OCI-LY1 (cell line): ENCODE data around the gene LCE5A.

Experiments
- H2AFZ ChIP-seq: fragments of 200-600 bp; sonication (generic), shearing (Covaris generic); 2 replicates; pipeline ENCODE4 v1.6.0; 2014; ENCODE audit warnings: antibody characterized with exemption, mild to moderate bottlenecking, low read length
- H3F3A ChIP-seq: fragments of 200-600 bp; sonication (generic), shearing (Covaris generic); 2 replicates; pipeline ENCODE4 v1.6.0; 2014; ENCODE audit warnings: mild to moderate bottlenecking, antibody characterized with exemption, low read length, moderate library complexity; ENCODE audit not compliant: insufficient read depth
- H3K27ac ChIP-seq: fragments of 200-600 bp; sonication (generic); 2 replicates; pipeline ENCODE4 v1.5.1; 2014; ENCODE audit warnings: low read length, mixed run types, mild to moderate bottlenecking, low read depth; ENCODE audit not compliant: poor library complexity, severe bottlenecking
- H3K27me3 ChIP-seq: fragments of 200-600 bp; sonication (generic); 2 replicates; pipeline ENCODE4 v1.6.0; 2014; ENCODE audit warnings: antibody characterized with exemption, mild to moderate bottlenecking, low read length, moderate library complexity; ENCODE audit not compliant: insufficient read depth
- H3K36me3 ChIP-seq: fragments of 200-600 bp; sonication (generic); 2 replicates; pipeline ENCODE4 v1.6.1; 2014; ENCODE audit warnings: mild to moderate bottlenecking, antibody characterized with exemption, low read length, moderate library complexity, mixed read lengths; ENCODE audit not compliant: insufficient read depth
- H3K4me1 ChIP-seq: fragments of 200-600 bp; sonication (generic); 2 replicates; pipeline ENCODE4 v1.5.1; 2014; ENCODE audit warnings: mild to moderate bottlenecking, low read length, moderate library complexity; ENCODE audit not compliant: insufficient read depth, severe bottlenecking
- H3K4me2 ChIP-seq: fragments of 200-600 bp; sonication (generic), shearing (Covaris generic); 2 replicates; pipeline ENCODE4 v1.6.1; 2014; ENCODE audit warnings: low read length
- H3K4me3 ChIP-seq: fragments of 200-600 bp; sonication (generic); 2 replicates; pipeline ENCODE4 v1.5.1; 2014; ENCODE audit warnings: low read length, low read depth, mild to moderate bottlenecking, mixed read lengths; ENCODE audit not compliant: poor library complexity, severe bottlenecking
- H3K79me2 ChIP-seq: fragments of 200-600 bp; shearing (Covaris generic); 2 replicates; pipeline ENCODE4 v1.6.1; 2016; ENCODE audit warnings: mixed run types, low read length, mixed read lengths; ENCODE audit not compliant: insufficient read depth
- H3K9ac ChIP-seq: fragments of 200-600 bp; sonication (generic), shearing (Covaris generic); 2 replicates; pipeline ENCODE4 v1.6.1; 2014; ENCODE audit warnings: mild to moderate bottlenecking, low read length, mixed read lengths
- H3K9me2 ChIP-seq: fragments of 200-600 bp; sonication (generic), shearing (Covaris generic); 2 replicates; pipeline ENCODE4 v1.6.1; 2014; ENCODE audit warnings: low read depth, mild to moderate bottlenecking, low read length, mixed read lengths
- H3K9me3 ChIP-seq: fragments of 200-600 bp; shearing (Covaris generic); 2 replicates; pipeline ENCODE4 v1.6.1; 2014; ENCODE audit warnings: low read length, mixed read lengths
- H4K20me1 ChIP-seq: fragments of 200-600 bp; sonication (generic), shearing (Covaris generic); 2 replicates; pipeline ENCODE4 v1.6.0; 2016; ENCODE audit warnings: mild to moderate bottlenecking, low read length; ENCODE audit not compliant: insufficient read depth
- EZH2 ChIP-seq: fragments of 200-600 bp; sonication (generic), shearing (Covaris generic); IDR thresholded peaks from 2 replicates; pipeline ENCODE4 v1.8.0; 2017; ENCODE audit warnings: borderline replicate concordance, mixed run types, mild to moderate bottlenecking, antibody characterized with exemption, low read length, moderate library complexity, mixed read lengths
- TF ChIP-seq, protein P1 (sequence below): fragments of 200-600 bp; sonication (generic), shearing (Covaris generic); IDR thresholded peaks from 2 replicates; pipeline ENCODE4 v1.5.1; 2017; ENCODE audit warnings: mild to moderate bottlenecking, antibody characterized with exemption, low read length, moderate library complexity, mixed read lengths

Gene LCE5A, protein sequence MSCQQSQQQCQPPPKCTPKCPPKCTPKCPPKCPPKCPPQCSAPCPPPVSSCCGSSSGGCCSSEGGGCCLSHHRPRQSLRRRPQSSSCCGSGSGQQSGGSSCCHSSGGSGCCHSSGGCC

DNA sequence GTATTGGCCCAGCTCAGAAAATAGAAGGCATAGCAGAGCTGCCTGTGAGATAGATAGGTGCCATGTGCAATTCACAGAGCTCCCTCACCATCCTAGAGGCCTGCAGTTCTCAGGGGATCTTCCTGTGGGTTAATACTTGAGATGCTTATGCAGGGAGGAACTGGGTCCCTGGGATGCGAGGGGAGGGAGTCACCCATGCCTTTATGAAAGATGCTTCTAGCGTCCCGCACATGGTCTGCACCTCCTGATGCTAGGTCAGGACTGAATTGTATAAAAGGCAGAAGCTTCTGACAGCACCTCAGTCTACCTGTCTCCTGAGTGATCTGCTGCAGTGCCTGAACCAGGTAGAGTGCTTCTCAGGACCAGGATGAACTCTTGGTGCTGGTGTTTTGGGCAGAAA is at the start of gene LCE5A:
Gene LCE5A (plus strand): TSS at position 301 of the 400 bp plus-strand sequence. CDS start 732 bp downstream, outside the sequence.
- H3K36me3 ChIP-seq = no peaks in the 10 kb centered on the region
- no peak within 1 kb of the TSS for H3K9ac ChIP-seq
- no peak within 1 kb of the TSS for H3K4me2 ChIP-seq
- no peaks in the 10 kb centered on the region for H4K20me1 ChIP-seq
- no peaks in the 10 kb centered on the region for H3K79me2 ChIP-seq
- H3K9me3 ChIP-seq = no peaks in the 10 kb centered on the region
- TF ChIP-seq, protein P1, sequence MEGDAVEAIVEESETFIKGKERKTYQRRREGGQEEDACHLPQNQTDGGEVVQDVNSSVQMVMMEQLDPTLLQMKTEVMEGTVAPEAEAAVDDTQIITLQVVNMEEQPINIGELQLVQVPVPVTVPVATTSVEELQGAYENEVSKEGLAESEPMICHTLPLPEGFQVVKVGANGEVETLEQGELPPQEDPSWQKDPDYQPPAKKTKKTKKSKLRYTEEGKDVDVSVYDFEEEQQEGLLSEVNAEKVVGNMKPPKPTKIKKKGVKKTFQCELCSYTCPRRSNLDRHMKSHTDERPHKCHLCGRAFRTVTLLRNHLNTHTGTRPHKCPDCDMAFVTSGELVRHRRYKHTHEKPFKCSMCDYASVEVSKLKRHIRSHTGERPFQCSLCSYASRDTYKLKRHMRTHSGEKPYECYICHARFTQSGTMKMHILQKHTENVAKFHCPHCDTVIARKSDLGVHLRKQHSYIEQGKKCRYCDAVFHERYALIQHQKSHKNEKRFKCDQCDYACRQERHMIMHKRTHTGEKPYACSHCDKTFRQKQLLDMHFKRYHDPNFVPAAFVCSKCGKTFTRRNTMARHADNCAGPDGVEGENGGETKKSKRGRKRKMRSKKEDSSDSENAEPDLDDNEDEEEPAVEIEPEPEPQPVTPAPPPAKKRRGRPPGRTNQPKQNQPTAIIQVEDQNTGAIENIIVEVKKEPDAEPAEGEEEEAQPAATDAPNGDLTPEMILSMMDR = no peak
- TF ChIP-seq EZH2 = no peak
- no peaks in the 10 kb centered on the region for H3K4me1 ChIP-seq
- H3K27me3 ChIP-seq = no peaks in the 10 kb centered on the region
- no peaks in the 10 kb centered on the region for H3F3A ChIP-seq
- no peaks in the 10 kb centered on the region for H3K9me2 ChIP-seq
- H3K27ac ChIP-seq = no peak within 1 kb of the TSS
- H2AFZ ChIP-seq = no peak within 1 kb of the TSS
- no peak within 1 kb of the TSS for H3K4me3 ChIP-seq

DNA sequence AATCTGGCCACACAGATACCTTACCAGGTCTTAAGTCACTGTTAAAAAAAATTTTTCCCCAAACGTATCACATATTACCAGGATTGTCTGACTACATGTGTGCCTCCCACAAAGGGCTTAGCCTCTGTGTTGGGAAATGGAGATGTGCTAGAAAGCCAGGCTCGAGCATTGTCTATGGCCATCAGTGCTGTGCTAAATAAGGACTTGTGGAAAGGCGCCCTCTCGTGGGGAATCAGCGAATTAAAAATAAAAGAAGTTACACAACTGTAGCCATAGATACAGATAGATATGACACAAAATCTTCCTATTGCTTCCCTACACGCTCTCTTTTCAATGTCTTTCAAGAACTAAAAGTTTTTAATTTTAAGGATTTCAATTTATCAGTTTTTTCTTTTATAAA is 49.1 kb upstream of the LCE5A start:
- Histone ChIP-seq H3K79me2 (no peaks in the 10 kb centered on the region), H3K9me2 (no peaks in the 10 kb centered on the region), H4K20me1 (no peaks in the 10 kb centered on the region), H3K4me2 (no peak overlapping the region), H3K9me3 (peaks cover 2% of the 10 kb centered on the region; the same call in 1 of the 2 replicates), H3K27ac (no peak overlapping the region), H3K4me1 (peaks cover 10% of the 10 kb centered on the region), H2AFZ (no peak overlapping the region), H3K4me3 (no peak overlapping the region), H3F3A (no peaks in the 10 kb centered on the region), H3K9ac (no peak overlapping the region), H3K27me3 (no peaks in the 10 kb centered on the region), H3K36me3 (no peaks in the 10 kb centered on the region)
- TF ChIP-seq, protein P1 = peak; percentile 55
- no peak for TF ChIP-seq EZH2

DNA sequence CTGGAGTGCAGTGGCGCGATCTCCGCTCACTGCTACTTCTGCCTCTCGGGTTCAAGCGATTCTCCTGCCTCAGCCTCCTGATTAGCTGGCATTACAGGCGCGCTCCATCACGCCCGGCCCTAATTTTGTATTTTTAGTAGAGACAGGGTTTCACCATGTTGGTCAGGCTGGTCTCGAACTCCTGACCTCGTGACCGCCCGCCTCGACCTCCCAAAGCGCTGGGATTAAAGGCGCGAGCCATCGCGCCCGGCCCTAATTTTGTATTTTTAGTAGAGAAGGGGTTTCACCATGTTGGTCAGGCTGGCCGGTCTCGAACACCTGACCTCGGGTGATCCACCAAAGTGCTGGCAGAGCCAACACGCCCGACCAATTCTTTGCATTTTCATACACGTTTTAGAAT is 48.0 kb upstream of the LCE5A start:
- Histone ChIP-seq H4K20me1 (no peaks in the 10 kb centered on the region), H2AFZ (no peak overlapping the region), H3K27ac (no peak overlapping the region), H3K9ac (no peak overlapping the region), H3F3A (no peaks in the 10 kb centered on the region; the same call in 1 of the 2 replicates), H3K4me3 (no peak overlapping the region), H3K79me2 (no peaks in the 10 kb centered on the region), H3K36me3 (no peaks in the 10 kb centered on the region), H3K4me2 (no peak overlapping the region), H3K9me3 (peaks cover 2% of the 10 kb centered on the region; the same call in 1 of the 2 replicates), H3K9me2 (no peaks in the 10 kb centered on the region), H3K27me3 (no peaks in the 10 kb centered on the region), H3K4me1 (peaks cover 10% of the 10 kb centered on the region)
- no peak for TF ChIP-seq EZH2
- TF ChIP-seq, protein P1 = no peak
